Measurements from ENCODE around the gene FSTL4.

The FSTL4 gene

GRCh38 chr5:133612249-133612860 is at the start of gene FSTL4:
FSTL4 (minus strand) TSS chr5:133612541.
- H3K36me3 Mint-ChIP-seq (ENCODE audit: low read depth) = no peaks in the 10 kb centered on the region
- H3K27me3 Mint-ChIP-seq = peaks cover 72% of the 10 kb centered on the region
- DNase-seq = peak; percentile 57
- H3K27ac Mint-ChIP-seq = no peak within 1 kb of the TSS
- peak within 1 kb of the TSS; percentile 66 for H3K4me3 Mint-ChIP-seq
- H3K4me1 Mint-ChIP-seq (ENCODE audit: low read depth) = peaks cover 12% of the 10 kb centered on the region
- no peaks in the 10 kb centered on the region for H3K9me3 Mint-ChIP-seq

- Mint-ChIP-seq H3K9me3 (no peaks in the 10 kb centered on the region), H3K4me3 (no peak overlapping the region), H3K27me3 (peaks cover 10% of the 10 kb centered on the region), H3K4me1 (ENCODE audit: low read depth) (no peaks in the 10 kb centered on the region), H3K36me3 (ENCODE audit: low read depth) (no peaks in the 10 kb centered on the region), H3K27ac (no peak overlapping the region)
- no peak for DNase-seq
Measured at GRCh38 chr5:133661389-133661788, 49.0 kb upstream of the FSTL4 start.

- Mint-ChIP-seq H3K9me3 (no peaks in the 10 kb centered on the region), H3K4me1 (ENCODE audit: low read depth) (no peaks in the 10 kb centered on the region), H3K4me3 (no peak overlapping the region), H3K36me3 (ENCODE audit: low read depth) (no peaks in the 10 kb centered on the region), H3K27ac (no peak overlapping the region), H3K27me3 (peaks cover 13% of the 10 kb centered on the region)
- DNase-seq = no peak
Measured at GRCh38 chr5:133658327-133658726, 46.0 kb upstream of the FSTL4 start.

- Mint-ChIP-seq H3K36me3 (ENCODE audit: low read depth) (no peaks in the 10 kb centered on the region), H3K4me1 (ENCODE audit: low read depth) (no peaks in the 10 kb centered on the region), H3K27me3 (peaks cover 14% of the 10 kb centered on the region), H3K4me3 (no peak overlapping the region), H3K27ac (no peak overlapping the region), H3K9me3 (no peaks in the 10 kb centered on the region)
- DNase-seq = no peak
Measured at GRCh38 chr5:133657036-133657435, 44.7 kb upstream of the FSTL4 start.

GRCh38 chr5:133655966-133656365 is 43.6 kb upstream of the FSTL4 start:
- H3K36me3 Mint-ChIP-seq (ENCODE audit: low read depth) = no peaks in the 10 kb centered on the region
- no peaks in the 10 kb centered on the region for H3K9me3 Mint-ChIP-seq

GRCh38 chr5:133653760-133654049 is 41.4 kb upstream of the FSTL4 start:
- Mint-ChIP-seq H3K4me1 (ENCODE audit: low read depth) (no peaks in the 10 kb centered on the region), H3K4me3 (no peak overlapping the region), H3K9me3 (no peaks in the 10 kb centered on the region), H3K36me3 (ENCODE audit: low read depth) (no peaks in the 10 kb centered on the region), H3K27me3 (peaks cover 14% of the 10 kb centered on the region), H3K27ac (no peak overlapping the region)
- DNase-seq = no peak

More at GRCh38 chr5:133655966-133656365, 43.6 kb upstream of the FSTL4 start:
- Mint-ChIP-seq H3K27ac (no peak overlapping the region), H3K27me3 (peaks cover 14% of the 10 kb centered on the region), H3K4me3 (no peak overlapping the region), H3K4me1 (ENCODE audit: low read depth) (no peaks in the 10 kb centered on the region)
- no peak for DNase-seq

GRCh38 chr5:133652951-133653759 is 40.8 kb upstream of the FSTL4 start:
- Mint-ChIP-seq H3K27ac (no peak overlapping the region), H3K4me1 (ENCODE audit: low read depth) (no peaks in the 10 kb centered on the region), H3K27me3 (peaks cover 17% of the 10 kb centered on the region), H3K4me3 (no peak overlapping the region), H3K9me3 (no peaks in the 10 kb centered on the region), H3K36me3 (ENCODE audit: low read depth) (no peaks in the 10 kb centered on the region)
- DNase-seq = no peak

- no peaks in the 10 kb centered on the region for H3K36me3 Mint-ChIP-seq (ENCODE audit: low read depth)
- no peaks in the 10 kb centered on the region for H3K4me1 Mint-ChIP-seq (ENCODE audit: low read depth)
- DNase-seq = no peak
- no peaks in the 10 kb centered on the region for H3K9me3 Mint-ChIP-seq
- no peak overlapping the region for H3K27ac Mint-ChIP-seq
- H3K4me3 Mint-ChIP-seq = no peak overlapping the region
- peaks cover 46% of the 10 kb centered on the region for H3K27me3 Mint-ChIP-seq
Measured at GRCh38 chr5:133644000-133644865, 31.9 kb upstream of the FSTL4 start.

GRCh38 chr5:133643365-133643764 is 31.0 kb upstream of the FSTL4 start:
- DNase-seq = no peak
- no peaks in the 10 kb centered on the region for H3K4me1 Mint-ChIP-seq (ENCODE audit: low read depth)
- no peaks in the 10 kb centered on the region for H3K9me3 Mint-ChIP-seq
- H3K27me3 Mint-ChIP-seq = peaks cover 42% of the 10 kb centered on the region
- H3K4me3 Mint-ChIP-seq = no peak overlapping the region
- no peak overlapping the region for H3K27ac Mint-ChIP-seq
- no peaks in the 10 kb centered on the region for H3K36me3 Mint-ChIP-seq (ENCODE audit: low read depth)

- no peak overlapping the region for H3K4me3 Mint-ChIP-seq
- DNase-seq = no peak
- peaks cover 47% of the 10 kb centered on the region for H3K27me3 Mint-ChIP-seq
- no peaks in the 10 kb centered on the region for H3K4me1 Mint-ChIP-seq (ENCODE audit: low read depth)
- H3K9me3 Mint-ChIP-seq = no peaks in the 10 kb centered on the region
- no peaks in the 10 kb centered on the region for H3K36me3 Mint-ChIP-seq (ENCODE audit: low read depth)
- no peak overlapping the region for H3K27ac Mint-ChIP-seq
Measured at GRCh38 chr5:133642153-133642722, 29.9 kb upstream of the FSTL4 start.

GRCh38 chr5:133641683-133642082 is 29.3 kb upstream of the FSTL4 start:
- peaks cover 52% of the 10 kb centered on the region for H3K27me3 Mint-ChIP-seq
- H3K4me3 Mint-ChIP-seq = no peak overlapping the region
- H3K9me3 Mint-ChIP-seq = no peaks in the 10 kb centered on the region
- H3K36me3 Mint-ChIP-seq (ENCODE audit: low read depth) = no peaks in the 10 kb centered on the region
- no peaks in the 10 kb centered on the region for H3K4me1 Mint-ChIP-seq (ENCODE audit: low read depth)
- no peak for DNase-seq
- no peak overlapping the region for H3K27ac Mint-ChIP-seq

GRCh38 chr5:133639850-133640528 is 27.6 kb upstream of the FSTL4 start:
- Mint-ChIP-seq H3K4me3 (no peak overlapping the region), H3K9me3 (no peaks in the 10 kb centered on the region), H3K36me3 (ENCODE audit: low read depth) (no peaks in the 10 kb centered on the region), H3K27me3 (peaks cover 42% of the 10 kb centered on the region), H3K27ac (no peak overlapping the region), H3K4me1 (ENCODE audit: low read depth) (no peaks in the 10 kb centered on the region)
- no peak for DNase-seq

- no peak overlapping the region for H3K4me3 Mint-ChIP-seq
- H3K27ac Mint-ChIP-seq = no peak overlapping the region
- H3K27me3 Mint-ChIP-seq = peaks cover 38% of the 10 kb centered on the region
- H3K36me3 Mint-ChIP-seq (ENCODE audit: low read depth) = no peaks in the 10 kb centered on the region
- H3K9me3 Mint-ChIP-seq = no peaks in the 10 kb centered on the region
- no peak for DNase-seq
- H3K4me1 Mint-ChIP-seq (ENCODE audit: low read depth) = no peaks in the 10 kb centered on the region
Measured at GRCh38 chr5:133638436-133638835, 26.1 kb upstream of the FSTL4 start.

- Mint-ChIP-seq H3K27me3 (peaks cover 38% of the 10 kb centered on the region), H3K27ac (no peak overlapping the region), H3K36me3 (ENCODE audit: low read depth) (no peaks in the 10 kb centered on the region), H3K4me3 (no peak overlapping the region), H3K9me3 (peaks cover 2% of the 10 kb centered on the region), H3K4me1 (ENCODE audit: low read depth) (no peaks in the 10 kb centered on the region)
- no peak for DNase-seq
Measured at GRCh38 chr5:133637206-133637605, 24.9 kb upstream of the FSTL4 start.

All from activated T-cell treated with anti-CD3 and anti-CD28 coated beads, Interleukin-2, amount 50 U/mL, for 24 hours (primary cell).